Breast epithelium (tissue), 3 donors: Measurements from ENCODE around the gene KMT2A.

Source experiments
- POLR2A ChIP-seq: fragments of 450-650 bp; IDR thresholded peaks from one replicate; pipeline ENCODE4 v1.6.1; 2016; ENCODE audit warnings: antibody characterized with exemption, mild to moderate bottlenecking, moderate library complexity
- TF ChIP-seq, protein P1 (sequence below), 3 donors: fragments of 450-650 bp; IDR thresholded peaks; one replicate each; pipeline ENCODE4 v1.5.1; 2016 to 2017; ENCODE audit warnings: antibody characterized with exemption in 3 of 3, mild to moderate bottlenecking in 3 of 3, moderate library complexity in 3 of 3

DNA sequence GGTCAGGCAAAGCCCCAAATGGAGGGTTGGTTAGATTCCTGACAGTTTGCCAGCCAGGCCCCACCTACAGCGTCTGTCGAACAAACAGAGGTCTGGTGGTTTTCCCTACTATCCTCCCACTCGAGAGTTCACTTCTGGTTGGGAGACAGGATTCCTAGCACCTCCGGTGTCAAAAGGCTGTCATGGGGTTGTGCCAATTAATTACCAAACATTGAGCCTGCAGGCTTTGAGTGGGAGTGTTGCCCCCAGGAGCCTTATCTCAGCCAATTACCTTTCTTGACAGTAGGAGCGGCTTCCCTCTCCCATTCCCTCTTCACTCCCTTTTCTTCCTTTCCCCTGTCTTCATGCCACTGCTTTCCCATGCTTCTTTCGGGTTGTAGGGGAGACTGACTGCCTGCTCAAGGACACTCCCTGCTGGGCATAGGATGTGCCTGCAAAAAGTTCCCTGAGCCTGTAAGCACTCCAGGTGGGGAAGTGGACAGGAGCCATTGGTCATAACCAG, 86.3 kb downstream of the KMT2A start:
- no peak for TF ChIP-seq POLR2A
- TF ChIP-seq, protein P1, sequence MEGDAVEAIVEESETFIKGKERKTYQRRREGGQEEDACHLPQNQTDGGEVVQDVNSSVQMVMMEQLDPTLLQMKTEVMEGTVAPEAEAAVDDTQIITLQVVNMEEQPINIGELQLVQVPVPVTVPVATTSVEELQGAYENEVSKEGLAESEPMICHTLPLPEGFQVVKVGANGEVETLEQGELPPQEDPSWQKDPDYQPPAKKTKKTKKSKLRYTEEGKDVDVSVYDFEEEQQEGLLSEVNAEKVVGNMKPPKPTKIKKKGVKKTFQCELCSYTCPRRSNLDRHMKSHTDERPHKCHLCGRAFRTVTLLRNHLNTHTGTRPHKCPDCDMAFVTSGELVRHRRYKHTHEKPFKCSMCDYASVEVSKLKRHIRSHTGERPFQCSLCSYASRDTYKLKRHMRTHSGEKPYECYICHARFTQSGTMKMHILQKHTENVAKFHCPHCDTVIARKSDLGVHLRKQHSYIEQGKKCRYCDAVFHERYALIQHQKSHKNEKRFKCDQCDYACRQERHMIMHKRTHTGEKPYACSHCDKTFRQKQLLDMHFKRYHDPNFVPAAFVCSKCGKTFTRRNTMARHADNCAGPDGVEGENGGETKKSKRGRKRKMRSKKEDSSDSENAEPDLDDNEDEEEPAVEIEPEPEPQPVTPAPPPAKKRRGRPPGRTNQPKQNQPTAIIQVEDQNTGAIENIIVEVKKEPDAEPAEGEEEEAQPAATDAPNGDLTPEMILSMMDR (IDR thresholded peaks at IDR 0.05), result peak in 2 of 3 donors; percentile 22 to 28
